ENCODE data around the gene LRRC59.

LRRC59 gene

GRCh38 chr17:50388728-50389127 lies 8.6 kb downstream of the LRRC59 start:
- DNase-seq: no peak
- Histone ChIP-seq H3K9me3 (no peaks in the 10 kb centered on the region), H3K4me3 (ENCODE audit: low read depth, low read length) (no peak overlapping the region), H3K36me3 (peaks cover 96% of the 10 kb centered on the region), H3K27me3 (no peaks in the 10 kb centered on the region), H3K4me1 (no peaks in the 10 kb centered on the region)
- TF ChIP-seq CTCF (IDR thresholded peaks at IDR 0.05; ENCODE audit: low read depth, low read length): no peak

- Histone ChIP-seq H3K36me3 (peaks cover 96% of the 10 kb centered on the region), H3K27me3 (no peaks in the 10 kb centered on the region), H3K4me3 (ENCODE audit: low read depth, low read length) (no peak overlapping the region), H3K9me3 (no peaks in the 10 kb centered on the region), H3K4me1 (no peaks in the 10 kb centered on the region)
- no peak for DNase-seq
- TF ChIP-seq CTCF (IDR thresholded peaks at IDR 0.05; ENCODE audit: low read depth, low read length): no peak
Observed at GRCh38 chr17:50386510-50386909, 10.8 kb downstream of the LRRC59 start.

- no peak for TF ChIP-seq CTCF (IDR thresholded peaks at IDR 0.05; ENCODE audit: low read depth, low read length)
- no peak for DNase-seq
- H3K9me3 ChIP-seq: no peaks in the 10 kb centered on the region
- no peaks in the 10 kb centered on the region for H3K4me1 ChIP-seq
- no peak overlapping the region for H3K4me3 ChIP-seq (ENCODE audit: low read depth, low read length)
- H3K36me3 ChIP-seq: peaks cover 83% of the 10 kb centered on the region
- no peaks in the 10 kb centered on the region for H3K27me3 ChIP-seq
Observed at GRCh38 chr17:50382931-50383330, 14.4 kb downstream of the LRRC59 start.

- Histone ChIP-seq H3K9me3 (no peaks in the 10 kb centered on the region), H3K27me3 (no peaks in the 10 kb centered on the region), H3K36me3 (peaks cover 73% of the 10 kb centered on the region), H3K4me1 (no peaks in the 10 kb centered on the region), H3K4me3 (ENCODE audit: low read depth, low read length) (no peak overlapping the region)
- no peak for TF ChIP-seq CTCF (IDR thresholded peaks at IDR 0.05; ENCODE audit: low read depth, low read length)
- no peak for DNase-seq
Observed at GRCh38 chr17:50381920-50382319, 15.4 kb downstream of the LRRC59 start.

- no peak for TF ChIP-seq CTCF (IDR thresholded peaks at IDR 0.05; ENCODE audit: low read depth, low read length)
- peaks cover 67% of the 10 kb centered on the region for H3K36me3 ChIP-seq
- H3K9me3 ChIP-seq: no peaks in the 10 kb centered on the region
- H3K4me3 ChIP-seq (ENCODE audit: low read depth, low read length): no peak overlapping the region
- H3K27me3 ChIP-seq: no peaks in the 10 kb centered on the region
- DNase-seq: no peak
- H3K4me1 ChIP-seq: no peaks in the 10 kb centered on the region
Observed at GRCh38 chr17:50381260-50381815, 16.0 kb downstream of the LRRC59 start.

GRCh38 chr17:50380369-50381259 lies 16.7 kb downstream of the LRRC59 start:
- no peaks in the 10 kb centered on the region for H3K9me3 ChIP-seq
- no peaks in the 10 kb centered on the region for H3K4me1 ChIP-seq
- peak; percentile 35; the same call in 1 of the 2 replicates for TF ChIP-seq CTCF (IDR thresholded peaks at IDR 0.05; ENCODE audit: low read depth, low read length)
- H3K36me3 ChIP-seq: peaks cover 60% of the 10 kb centered on the region
- no peak for DNase-seq
- no peak overlapping the region for H3K4me3 ChIP-seq (ENCODE audit: low read depth, low read length)
- no peaks in the 10 kb centered on the region for H3K27me3 ChIP-seq
